ENCODE data around the gene WDR86.

WDR86 gene

DNA sequence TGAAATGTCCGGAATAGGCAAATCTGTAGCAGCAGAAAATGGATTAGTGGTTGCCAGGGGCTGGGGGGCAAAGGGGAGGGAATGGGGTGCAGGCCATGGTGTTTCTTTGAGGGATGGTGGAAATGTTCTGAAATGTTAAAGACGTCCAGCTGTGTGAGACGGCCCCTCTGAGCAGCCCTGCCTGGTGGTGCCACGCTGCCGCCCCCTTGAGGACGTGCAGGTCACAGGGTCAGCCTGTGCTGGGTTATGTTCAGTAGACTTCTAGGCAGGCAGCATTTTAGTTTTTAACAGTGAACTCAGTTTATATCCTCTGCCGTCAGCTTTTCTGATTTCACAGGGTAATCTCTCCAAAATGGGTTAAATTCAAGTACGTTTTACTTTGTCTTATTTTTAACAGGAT is 58.8 kb downstream of the WDR86 start:
- H3K27ac Mint-ChIP-seq: no peak overlapping the region
- no peaks in the 10 kb centered on the region for H3K9me3 Mint-ChIP-seq
- H3K36me3 Mint-ChIP-seq (ENCODE audit: low read depth): peaks cover 57% of the 10 kb centered on the region
- TF ChIP-seq, protein P1, sequence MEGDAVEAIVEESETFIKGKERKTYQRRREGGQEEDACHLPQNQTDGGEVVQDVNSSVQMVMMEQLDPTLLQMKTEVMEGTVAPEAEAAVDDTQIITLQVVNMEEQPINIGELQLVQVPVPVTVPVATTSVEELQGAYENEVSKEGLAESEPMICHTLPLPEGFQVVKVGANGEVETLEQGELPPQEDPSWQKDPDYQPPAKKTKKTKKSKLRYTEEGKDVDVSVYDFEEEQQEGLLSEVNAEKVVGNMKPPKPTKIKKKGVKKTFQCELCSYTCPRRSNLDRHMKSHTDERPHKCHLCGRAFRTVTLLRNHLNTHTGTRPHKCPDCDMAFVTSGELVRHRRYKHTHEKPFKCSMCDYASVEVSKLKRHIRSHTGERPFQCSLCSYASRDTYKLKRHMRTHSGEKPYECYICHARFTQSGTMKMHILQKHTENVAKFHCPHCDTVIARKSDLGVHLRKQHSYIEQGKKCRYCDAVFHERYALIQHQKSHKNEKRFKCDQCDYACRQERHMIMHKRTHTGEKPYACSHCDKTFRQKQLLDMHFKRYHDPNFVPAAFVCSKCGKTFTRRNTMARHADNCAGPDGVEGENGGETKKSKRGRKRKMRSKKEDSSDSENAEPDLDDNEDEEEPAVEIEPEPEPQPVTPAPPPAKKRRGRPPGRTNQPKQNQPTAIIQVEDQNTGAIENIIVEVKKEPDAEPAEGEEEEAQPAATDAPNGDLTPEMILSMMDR (IDR thresholded peaks at IDR 0.05; ENCODE audit: unreplicated experiment in 3 of 3): no peak
- H3K4me1 Mint-ChIP-seq: peaks cover 8% of the 10 kb centered on the region
- H3K27me3 Mint-ChIP-seq (ENCODE audit: low read depth): no peaks in the 10 kb centered on the region
- no peak overlapping the region for H3K4me3 Mint-ChIP-seq

DNA sequence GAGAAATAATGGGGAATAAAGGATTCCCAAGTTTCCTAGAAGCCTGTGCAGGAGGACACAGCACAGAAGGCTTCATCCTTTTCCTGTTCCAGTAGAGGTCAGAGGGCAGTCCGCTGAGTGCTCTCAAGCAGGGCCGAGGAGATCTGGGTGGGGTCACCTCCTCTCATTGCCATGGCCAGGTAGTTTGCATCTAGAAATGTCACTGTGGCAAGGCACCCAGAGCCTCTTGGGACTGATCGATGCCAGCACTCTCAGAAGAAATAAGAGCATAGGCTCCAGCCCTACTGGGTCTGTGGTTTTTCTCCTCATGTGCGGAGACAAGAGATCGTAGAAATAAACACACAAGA is 60.4 kb downstream of the WDR86 start:
- Mint-ChIP-seq H3K27me3 (ENCODE audit: low read depth) (no peaks in the 10 kb centered on the region), H3K27ac (peak overlapping the region; percentile 49 to 75 (median 57)), H3K4me3 (peak overlapping the region; percentile 31 to 74 (median 63)), H3K36me3 (ENCODE audit: low read depth) (peaks cover 50% of the 10 kb centered on the region), H3K4me1 (peaks cover 8% of the 10 kb centered on the region), H3K9me3 (no peaks in the 10 kb centered on the region)
- TF ChIP-seq, protein P1 (IDR thresholded peaks at IDR 0.05; ENCODE audit: unreplicated experiment in 3 of 3): no peak

DNA sequence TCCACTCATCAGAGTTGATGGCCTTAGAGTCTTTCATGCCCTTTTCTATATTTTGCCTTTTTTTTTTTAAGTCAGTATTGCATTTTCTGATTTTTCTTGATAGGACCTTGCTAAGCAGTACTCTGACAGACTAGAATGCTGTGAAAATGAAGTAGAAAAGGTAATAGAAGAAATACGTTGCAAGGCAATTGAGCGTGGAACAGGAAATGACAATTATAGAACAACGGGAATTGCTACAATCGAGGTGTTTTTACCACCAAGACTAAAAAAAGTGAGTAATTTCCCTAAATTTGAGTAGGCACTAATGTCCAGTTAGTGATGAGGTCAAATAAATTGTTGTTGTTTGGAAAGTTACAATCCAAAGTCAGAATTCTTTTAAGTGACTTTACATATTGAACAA is 60.9 kb downstream of the WDR86 start:
- Mint-ChIP-seq H3K27ac (no peak overlapping the region), H3K27me3 (ENCODE audit: low read depth) (no peaks in the 10 kb centered on the region), H3K36me3 (ENCODE audit: low read depth) (peaks cover 45% of the 10 kb centered on the region), H3K4me1 (peaks cover 8% of the 10 kb centered on the region), H3K9me3 (no peaks in the 10 kb centered on the region), H3K4me3 (no peak overlapping the region)
- TF ChIP-seq, protein P1 (IDR thresholded peaks at IDR 0.05; ENCODE audit: unreplicated experiment in 3 of 3): no peak

DNA sequence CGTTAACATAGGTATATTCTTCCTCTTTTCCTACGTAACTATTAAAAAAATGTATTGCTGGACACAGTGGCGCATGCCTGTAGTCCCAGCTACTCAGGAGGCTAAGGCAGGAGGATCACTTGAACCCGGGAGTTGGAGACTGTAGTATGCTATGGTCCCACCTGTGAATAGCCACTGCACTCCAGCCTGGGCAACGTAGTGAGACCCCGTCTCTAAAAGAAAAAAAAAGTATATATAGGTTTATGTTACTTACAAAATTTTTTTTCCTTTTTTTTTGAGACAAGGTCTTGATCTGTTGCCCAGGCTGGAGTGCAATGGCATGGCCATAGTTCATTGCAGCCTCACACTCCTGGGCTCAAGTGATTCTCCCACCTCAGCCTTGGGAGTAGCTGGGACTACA is 62.6 kb downstream of the WDR86 start:
- Mint-ChIP-seq H3K9me3 (no peaks in the 10 kb centered on the region), H3K27me3 (ENCODE audit: low read depth) (no peaks in the 10 kb centered on the region), H3K4me3 (no peak overlapping the region), H3K36me3 (ENCODE audit: low read depth) (peaks cover 37% of the 10 kb centered on the region), H3K27ac (no peak overlapping the region), H3K4me1 (peaks cover 15% of the 10 kb centered on the region)
- TF ChIP-seq, protein P1 (IDR thresholded peaks at IDR 0.05; ENCODE audit: unreplicated experiment in 3 of 3): no peak

DNA sequence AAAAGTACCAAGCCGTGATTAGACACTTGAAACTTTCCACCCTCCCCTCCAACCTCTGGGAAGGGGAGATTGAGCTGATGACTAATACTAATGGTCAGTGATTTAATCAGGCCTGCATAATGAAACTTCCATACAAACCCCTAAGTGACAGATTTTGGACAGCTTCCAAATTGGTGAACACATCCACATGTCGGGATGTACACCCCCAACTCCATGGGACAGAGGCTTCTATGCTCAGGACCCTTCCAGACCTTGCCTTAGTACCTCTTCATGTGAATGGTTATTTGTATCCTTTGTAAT is 63.4 kb downstream of the WDR86 start:
- no peaks in the 10 kb centered on the region for H3K27me3 Mint-ChIP-seq (ENCODE audit: low read depth)
- peaks cover 31% of the 10 kb centered on the region for H3K36me3 Mint-ChIP-seq (ENCODE audit: low read depth)
- H3K4me3 Mint-ChIP-seq: no peak overlapping the region
- no peaks in the 10 kb centered on the region for H3K9me3 Mint-ChIP-seq
- H3K4me1 Mint-ChIP-seq: peaks cover 17% of the 10 kb centered on the region
- TF ChIP-seq, protein P1 (IDR thresholded peaks at IDR 0.05; ENCODE audit: unreplicated experiment in 3 of 3): no peak
- no peak overlapping the region for H3K27ac Mint-ChIP-seq

DNA sequence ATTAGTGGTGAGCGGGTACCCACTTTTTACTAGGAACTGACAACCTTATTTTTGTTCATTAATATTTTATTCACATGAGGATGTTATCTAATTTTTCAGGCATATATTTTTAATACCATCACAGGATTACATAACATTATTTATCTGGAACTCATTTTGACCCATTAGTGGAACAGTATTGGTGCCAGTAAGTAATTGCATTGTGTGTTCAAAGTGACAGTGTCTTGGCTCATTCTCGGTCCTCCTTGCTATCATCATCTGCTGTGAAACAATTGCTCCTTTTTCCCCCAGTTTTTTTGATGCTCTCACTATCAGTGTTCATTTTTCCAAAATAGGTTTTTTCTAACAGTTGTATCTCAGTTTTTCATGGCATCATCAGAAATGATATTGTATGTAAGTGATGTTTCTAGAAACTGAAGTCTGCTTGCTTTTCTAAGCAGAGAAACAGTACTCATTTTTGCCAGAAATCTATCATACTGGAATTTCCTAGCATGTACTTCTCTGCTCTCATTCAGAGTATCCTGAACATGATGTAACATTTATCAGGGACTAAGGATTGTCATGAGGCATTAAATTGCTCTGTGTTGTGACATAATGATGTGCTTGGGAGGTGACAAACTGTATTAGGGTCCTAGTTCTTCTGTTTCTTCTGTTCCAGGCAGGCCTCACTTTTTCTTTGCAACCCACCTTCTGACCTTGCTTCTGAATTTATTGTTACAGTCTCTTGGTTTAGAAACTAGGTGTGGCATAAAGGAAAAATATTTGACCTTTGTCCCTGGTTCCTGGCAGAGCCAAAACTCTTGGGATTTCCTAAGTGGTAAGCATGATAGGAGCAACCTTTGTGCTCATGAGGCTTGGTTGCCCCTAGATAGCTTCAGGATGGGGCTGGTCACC is 64.0 kb downstream of the WDR86 start:
- TF ChIP-seq, protein P1 (IDR thresholded peaks at IDR 0.05; ENCODE audit: unreplicated experiment in 3 of 3): no peak
- Mint-ChIP-seq H3K27me3 (ENCODE audit: low read depth) (no peaks in the 10 kb centered on the region), H3K27ac (no peak overlapping the region), H3K9me3 (no peaks in the 10 kb centered on the region), H3K4me3 (peak overlapping the region; percentile 13 to 66 (median 37)), H3K4me1 (peaks cover 17% of the 10 kb centered on the region), H3K36me3 (ENCODE audit: low read depth) (peaks cover 30% of the 10 kb centered on the region)

Data from nephron (organoid).